Measurements from ENCODE around the gene ZIC1.
A peak's percentile ranks its signal among the peaks of the same experiment; 100 is the strongest.

Gene ZIC1

GRCh38 chr3:147413686-147414389, 4.7 kb downstream of the ZIC1 start:
- no peak for TF ChIP-seq POLR2A (IDR thresholded peaks at IDR 0.05; ENCODE audit: low read depth, low read length)
- FAIRE-seq (no peak), DNase-seq (ENCODE audit: insufficient read length, low spot score) (no peak)

GRCh38 chr3:147414390-147415138, 5.4 kb downstream of the ZIC1 start:
- no peak for FAIRE-seq
- no peak for TF ChIP-seq POLR2A (IDR thresholded peaks at IDR 0.05; ENCODE audit: low read depth, low read length)
- DNase-seq (ENCODE audit: insufficient read length, low spot score) = no peak

GRCh38 chr3:147415286-147415685, 6.1 kb downstream of the ZIC1 start:
- DNase-seq (ENCODE audit: insufficient read length, low spot score) (no peak), FAIRE-seq (no peak)
- TF ChIP-seq POLR2A (IDR thresholded peaks at IDR 0.05; ENCODE audit: low read depth, low read length) = no peak

- DNase-seq (ENCODE audit: insufficient read length, low spot score) (no peak), FAIRE-seq (no peak)
- TF ChIP-seq POLR2A (IDR thresholded peaks at IDR 0.05; ENCODE audit: low read depth, low read length) = no peak
These were observed 6.7 kb downstream of the ZIC1 start for GRCh38 chr3:147415874-147416273.

GRCh38 chr3:147416931-147417330, 7.8 kb downstream of the ZIC1 start:
- no peak for TF ChIP-seq POLR2A (IDR thresholded peaks at IDR 0.05; ENCODE audit: low read depth, low read length)
- no peak for DNase-seq (ENCODE audit: insufficient read length, low spot score)
- FAIRE-seq = no peak

GRCh38 chr3:147417551-147418295, 8.6 kb downstream of the ZIC1 start:
- FAIRE-seq (no peak), DNase-seq (ENCODE audit: insufficient read length, low spot score) (no peak)
- no peak for TF ChIP-seq POLR2A (IDR thresholded peaks at IDR 0.05; ENCODE audit: low read depth, low read length)

- DNase-seq (ENCODE audit: insufficient read length, low spot score) (no peak), FAIRE-seq (no peak)
- no peak for TF ChIP-seq POLR2A (IDR thresholded peaks at IDR 0.05; ENCODE audit: low read depth, low read length)
These were observed 9.2 kb downstream of the ZIC1 start for GRCh38 chr3:147418371-147418781.

GRCh38 chr3:147418808-147419701, 9.9 kb downstream of the ZIC1 start:
- DNase-seq (ENCODE audit: insufficient read length, low spot score) = no peak
- no peak for FAIRE-seq
- peak; percentile 67; the same call in 1 of the 2 replicates for TF ChIP-seq POLR2A (IDR thresholded peaks at IDR 0.05; ENCODE audit: low read depth, low read length)

- DNase-seq (ENCODE audit: insufficient read length, low spot score) = no peak
- no peak for FAIRE-seq
- no peak for TF ChIP-seq POLR2A (IDR thresholded peaks at IDR 0.05; ENCODE audit: low read depth, low read length)
These were observed 10.6 kb downstream of the ZIC1 start for GRCh38 chr3:147419781-147420224.

GRCh38 chr3:147420353-147421183, 11.4 kb downstream of the ZIC1 start:
- DNase-seq (ENCODE audit: insufficient read length, low spot score) = no peak

GRCh38 chr3:147421184-147421912, 12.2 kb downstream of the ZIC1 start:
- no peak for TF ChIP-seq POLR2A (IDR thresholded peaks at IDR 0.05; ENCODE audit: low read depth, low read length)
- FAIRE-seq = no peak

More at GRCh38 chr3:147420353-147421183, 11.4 kb downstream of the ZIC1 start:
- no peak for FAIRE-seq
- no peak for TF ChIP-seq POLR2A (IDR thresholded peaks at IDR 0.05; ENCODE audit: low read depth, low read length)

GRCh38 chr3:147422196-147422595, 13.0 kb downstream of the ZIC1 start:
- TF ChIP-seq POLR2A (IDR thresholded peaks at IDR 0.05; ENCODE audit: low read depth, low read length) = no peak
- FAIRE-seq = no peak
- no peak for DNase-seq (ENCODE audit: insufficient read length, low spot score)

More at GRCh38 chr3:147421184-147421912, 12.2 kb downstream of the ZIC1 start:
- no peak for DNase-seq (ENCODE audit: insufficient read length, low spot score)

Measured in H54 (cell line).